AML-193 (cell line): ENCODE data around the gene CC2D1A.

Experiments
- DNase-seq, 2 experiments: peaks; one replicate each; lab custom pipeline; 2025; lab: John Stamatoyannopoulos, UW

Gene CC2D1A

DNA sequence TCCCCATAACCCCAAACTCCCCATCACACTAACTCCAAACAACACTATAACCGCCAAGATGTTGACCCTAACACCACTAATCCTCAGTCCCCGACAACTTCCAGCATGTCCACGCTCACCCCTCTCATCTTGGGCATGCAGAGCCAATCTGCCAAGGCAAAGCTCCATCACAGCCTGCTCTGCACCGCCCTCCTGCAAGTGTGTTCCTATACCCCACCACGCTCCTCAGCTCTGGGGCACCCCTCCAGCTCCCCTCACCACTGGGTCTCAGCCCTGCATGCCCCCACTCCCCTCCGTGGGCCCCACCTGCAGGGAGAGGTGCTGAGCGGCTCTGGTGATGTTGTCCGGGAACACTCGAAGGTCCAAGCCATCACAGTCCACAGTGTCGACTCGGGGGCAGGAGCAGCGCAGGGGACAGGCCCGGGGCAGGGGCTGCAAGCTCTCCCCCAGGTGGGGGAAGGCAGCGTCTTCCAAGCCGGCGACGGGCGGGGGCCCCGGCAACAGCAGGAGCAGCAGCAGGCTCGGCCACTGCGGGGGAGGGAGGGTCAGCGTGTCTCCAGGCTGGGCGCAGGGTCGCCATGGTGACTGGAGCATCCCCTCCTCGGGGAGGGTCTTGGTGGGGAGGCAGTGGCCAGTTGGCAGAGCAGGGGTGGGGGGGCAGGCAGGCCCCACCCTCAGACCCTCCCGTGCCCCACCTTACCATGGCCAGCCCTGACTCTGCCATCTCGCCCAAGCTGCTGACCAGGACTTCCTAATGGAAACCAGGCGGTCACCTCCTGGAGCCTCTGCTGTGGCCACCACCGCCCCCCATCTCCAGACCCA, 31.7 kb downstream of the CC2D1A start:
- DNase-seq, result no peak

GRCh38 chr19:13938301-13939064, 32.5 kb downstream of the CC2D1A start, which contains the start of gene PODNL1:
Gene PODNL1 (minus strand): TSS chr19:13938417. CDS start chr19:13938181, 236 bp downstream.
- no peak for DNase-seq

DNA sequence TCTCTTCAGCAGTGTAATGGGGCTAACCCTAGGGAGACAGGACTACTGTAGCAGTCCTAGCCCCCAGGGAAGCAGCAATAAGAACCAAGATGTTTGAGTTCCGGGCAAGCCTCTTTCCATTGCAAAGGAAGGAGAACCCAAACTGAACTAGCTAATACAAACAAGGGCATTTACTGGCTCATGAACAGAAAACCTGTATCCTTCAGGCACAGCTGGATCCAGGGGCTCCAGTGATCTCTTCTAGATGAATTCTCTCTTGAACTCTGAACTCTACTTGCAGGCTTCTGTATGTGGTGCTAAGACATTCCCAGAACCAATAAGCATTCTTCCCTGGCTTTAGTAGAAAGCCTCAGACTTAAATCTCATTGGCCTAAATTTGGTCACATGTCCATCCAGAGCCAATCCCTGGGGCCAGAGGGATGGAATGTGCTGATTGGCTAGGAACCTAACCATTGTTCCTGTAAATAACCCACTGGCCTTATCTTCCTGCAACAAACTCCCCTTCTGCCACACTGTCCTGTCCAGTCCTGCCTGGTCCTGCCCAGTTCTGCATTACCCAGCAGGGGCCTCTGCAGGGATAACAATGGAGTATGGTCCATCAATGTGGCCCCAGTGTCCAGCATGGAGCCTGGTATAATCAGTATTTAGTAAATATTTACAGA, 36.2 kb downstream of the CC2D1A start:
- DNase-seq, result no peak

GRCh38 chr19:13946414-13946813, 40.4 kb downstream of the CC2D1A start:
- no peak for DNase-seq

DNA sequence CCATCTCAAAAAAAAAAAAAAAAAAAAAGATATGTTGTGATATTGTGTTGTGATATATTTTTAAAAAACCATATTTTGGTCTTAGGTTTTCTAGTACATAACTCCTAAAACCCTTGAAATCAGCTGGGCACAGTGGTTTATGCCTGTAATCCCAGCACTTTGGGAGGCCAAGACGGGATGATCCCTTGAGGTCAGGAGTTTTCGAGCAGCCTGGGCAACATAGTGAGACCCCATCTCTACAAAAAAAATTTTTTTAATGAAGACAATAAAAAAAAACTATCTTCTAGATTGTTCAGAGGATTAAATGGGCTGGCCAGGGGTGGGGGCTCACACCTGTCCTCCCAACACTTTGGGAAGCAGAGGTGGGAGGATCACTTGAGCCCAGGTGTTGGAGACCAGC, 45.0 kb downstream of the CC2D1A start:
- no peak for DNase-seq

DNA sequence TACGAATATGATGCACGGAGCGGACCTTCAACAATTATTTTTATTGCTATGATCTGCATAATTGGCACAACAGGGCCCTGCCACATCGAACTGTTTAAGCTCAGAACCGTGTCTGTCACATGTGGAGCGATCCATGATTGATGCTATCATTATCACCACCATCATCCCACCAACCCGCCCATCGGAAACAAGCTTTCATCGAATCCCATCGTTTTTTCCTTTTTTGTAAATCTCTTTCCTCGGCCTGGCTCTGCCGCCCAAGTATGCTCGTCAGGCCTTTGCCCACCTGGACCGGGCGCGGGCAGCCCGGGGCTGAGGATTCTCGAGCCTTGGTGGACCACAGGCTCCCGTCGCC, 45.8 kb downstream of the CC2D1A start:
- no peak for DNase-seq

GRCh38 chr19:13952154-13952930, 46.3 kb downstream of the CC2D1A start, which contains the start of gene DCAF15:
Gene DCAF15 (plus strand): TSS chr19:13952509. CDS start chr19:13952513, 4 bp downstream.
- peak; percentile 98 for DNase-seq

GRCh38 chr19:13952931-13953531, 47.0 kb downstream of the CC2D1A start:
- DNase-seq, result peak; percentile 5 to 20

GRCh38 chr19:13954185-13954584, 48.2 kb downstream of the CC2D1A start:
- DNase-seq, result no peak

DNA sequence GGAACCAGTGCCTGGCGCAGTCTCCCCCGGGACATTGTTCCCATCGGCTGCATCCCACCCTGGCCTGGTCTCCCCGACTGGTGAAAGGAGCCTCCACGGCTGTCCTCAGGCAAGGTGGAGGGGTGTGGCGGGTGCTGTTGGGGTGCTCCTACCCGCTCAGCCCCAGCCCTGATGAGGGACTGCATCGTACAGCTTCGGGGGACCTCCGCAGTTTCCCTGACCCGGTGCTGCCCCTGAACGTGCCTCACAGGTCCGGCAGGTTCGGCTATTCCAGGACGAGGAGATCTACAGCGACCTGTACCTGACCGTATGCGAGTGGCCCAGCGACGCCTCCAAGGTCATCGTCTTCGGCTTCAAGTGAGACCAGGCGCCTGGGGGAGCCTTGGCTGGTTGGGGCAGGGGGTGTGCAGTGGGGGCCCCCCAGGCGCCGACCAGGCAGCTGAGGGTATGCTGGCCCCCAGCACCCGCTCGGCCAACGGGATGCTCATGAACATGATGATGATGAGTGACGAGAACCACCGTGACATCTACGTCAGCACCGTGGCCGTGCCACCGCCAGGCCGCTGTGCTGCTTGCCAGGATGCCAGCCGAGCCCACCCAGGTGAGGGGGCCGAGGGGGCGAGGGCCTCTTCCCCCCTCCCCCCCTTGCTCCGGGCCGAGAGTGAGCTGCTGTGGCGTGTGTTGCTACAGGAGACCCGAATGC, 49.8 kb downstream of the CC2D1A start:
- DNase-seq, result no peak

- DNase-seq, result no peak
These were observed 50.4 kb downstream of the CC2D1A start for GRCh38 chr19:13956365-13956744.

- no peak for DNase-seq
These were observed 51.0 kb downstream of the CC2D1A start for GRCh38 chr19:13957051-13957450.

- no peak for DNase-seq
These were observed 52.0 kb downstream of the CC2D1A start for GRCh38 chr19:13958043-13958442.

GRCh38 chr19:13959141-13959961, 53.4 kb downstream of the CC2D1A start:
- no peak for DNase-seq

- DNase-seq, result no peak
These were observed 54.2 kb downstream of the CC2D1A start for GRCh38 chr19:13959962-13960862.

DNA sequence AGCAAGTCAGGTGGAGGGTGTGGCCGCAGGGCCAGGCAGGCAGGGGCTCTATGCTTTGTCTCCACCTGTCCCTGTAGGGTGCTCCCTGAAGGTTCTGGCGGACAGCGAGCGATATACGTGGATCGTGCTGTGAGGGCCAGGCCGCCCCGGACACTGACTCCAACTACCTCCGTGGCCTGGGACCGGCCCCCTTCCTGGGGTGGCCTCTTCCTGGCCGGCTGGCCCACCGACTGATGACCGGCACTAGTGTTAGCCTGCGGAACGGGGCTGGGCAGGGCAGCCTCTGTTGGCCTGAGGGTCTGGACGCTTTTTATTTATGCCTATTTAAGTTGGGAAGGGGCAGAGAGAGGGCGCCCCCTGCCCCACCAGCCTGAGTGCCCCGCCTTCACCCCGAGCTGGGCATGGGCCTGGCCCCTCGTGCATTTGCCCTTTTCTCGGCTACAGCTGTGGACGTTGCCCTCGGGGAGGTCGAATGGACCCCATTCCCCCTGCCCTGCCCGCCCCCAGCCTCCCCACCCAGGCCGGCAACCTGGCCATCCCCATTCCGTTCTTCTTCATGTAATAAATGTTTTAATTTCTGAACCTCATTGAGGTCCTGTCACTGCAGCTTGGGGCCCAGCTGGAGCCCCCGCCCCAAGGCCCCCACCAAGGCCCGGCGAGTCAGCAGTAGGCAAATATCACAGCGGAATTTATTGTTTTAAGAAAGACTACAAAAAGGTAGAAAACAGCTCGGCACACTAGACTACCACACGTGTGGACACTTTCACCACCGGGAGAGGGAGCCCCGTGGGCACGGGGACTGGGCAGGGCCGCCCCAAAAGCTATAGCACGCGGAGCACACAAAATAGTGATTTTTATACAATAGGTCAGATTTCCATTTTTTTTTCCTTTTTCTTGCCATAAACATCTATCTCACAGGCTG, 55.1 kb downstream of the CC2D1A start:
- no peak for DNase-seq

- DNase-seq, result no peak
These were observed 56.1 kb downstream of the CC2D1A start for GRCh38 chr19:13961826-13962698.
